Activated naive CD8-positive, alpha-beta T cell treated with anti-CD3 and anti-CD28 coated beads, Interleukin-2, amount 10 ng/mL, durations not matched to agents 7 days and 5 days (primary cell): ENCODE data around the gene VPS26A. TPM values are rescaled to one million over a fixed set of nuclear protein-coding genes. Genes with fewer than 3 reads are reported as not detected.

Experiments
- ATAC-seq: fragments of 150-1000 bp; cut with Tn5 transposase; one replicate; pipeline ENCODE4 v1.10.0; 2021; ENCODE audit warnings: low read depth, moderate library complexity
- POLR2A ChIA-PET: fragments of 350-600 bp; sonication (Branson Sonifier 250); formaldehyde crosslinking; loops from one replicate; lab custom pipeline; 2021; ENCODE audit warnings: antibody characterized with exemption; lab: Charles Lee
- DNase-seq: peaks from one replicate; pipeline ENCODE4 v3.0.0; 2021
- H3K27ac Mint-ChIP-seq: one replicate; pipeline ENCODE4 v1.8.0; 2022; ENCODE audit warnings: mild to moderate bottlenecking, mixed read lengths
- H3K27me3 Mint-ChIP-seq: one replicate; pipeline ENCODE4 v1.8.0; 2022; ENCODE audit warnings: mild to moderate bottlenecking, moderate library complexity, mixed read lengths
- H3K36me3 Mint-ChIP-seq: one replicate; pipeline ENCODE4 v1.8.0; 2021; ENCODE audit warnings: mild to moderate bottlenecking, mixed read lengths
- H3K4me1 Mint-ChIP-seq: one replicate; pipeline ENCODE4 v1.8.0; 2021; ENCODE audit warnings: mixed read lengths
- H3K4me3 Mint-ChIP-seq: one replicate; pipeline ENCODE4 v1.8.0; 2022; ENCODE audit warnings: mild to moderate bottlenecking, moderate library complexity, mixed read lengths
- H3K9me3 Mint-ChIP-seq: one replicate; pipeline ENCODE4 v1.8.0; 2021; ENCODE audit warnings: mixed read lengths
- total RNA-seq, 2 experiments: library from RNA; stranded (reverse); gene quantifications; one replicate each; pipeline ENCODE4 v1.2.3, GENCODE V29; 2021

The VPS26A gene
- total RNA-seq, 2 experiments from 2014 or later: 46.7 to 49.7 TPM

- Mint-ChIP-seq H3K36me3 (peaks cover 12% of the 10 kb centered on the region), H3K9me3 (no peaks in the 10 kb centered on the region), H3K4me3 (peak overlapping the region; percentile 86), H3K27me3 (no peaks in the 10 kb centered on the region), H3K27ac (peak overlapping the region; percentile 93), H3K4me1 (peaks cover 56% of the 10 kb centered on the region)
- POLR2A ChIA-PET: interaction anchor here (0.8 to 1.5 kb wide), 3 partner anchors 34 to 134 kb away, joined by 3 to 7 read pairs (median 3); no protein-coding TSS in a partner anchor
- DNase-seq: no peak
- no peak for ATAC-seq
Observed at GRCh38 chr10:69091143-69091651, 32.8 kb upstream of the VPS26A start.

DNA sequence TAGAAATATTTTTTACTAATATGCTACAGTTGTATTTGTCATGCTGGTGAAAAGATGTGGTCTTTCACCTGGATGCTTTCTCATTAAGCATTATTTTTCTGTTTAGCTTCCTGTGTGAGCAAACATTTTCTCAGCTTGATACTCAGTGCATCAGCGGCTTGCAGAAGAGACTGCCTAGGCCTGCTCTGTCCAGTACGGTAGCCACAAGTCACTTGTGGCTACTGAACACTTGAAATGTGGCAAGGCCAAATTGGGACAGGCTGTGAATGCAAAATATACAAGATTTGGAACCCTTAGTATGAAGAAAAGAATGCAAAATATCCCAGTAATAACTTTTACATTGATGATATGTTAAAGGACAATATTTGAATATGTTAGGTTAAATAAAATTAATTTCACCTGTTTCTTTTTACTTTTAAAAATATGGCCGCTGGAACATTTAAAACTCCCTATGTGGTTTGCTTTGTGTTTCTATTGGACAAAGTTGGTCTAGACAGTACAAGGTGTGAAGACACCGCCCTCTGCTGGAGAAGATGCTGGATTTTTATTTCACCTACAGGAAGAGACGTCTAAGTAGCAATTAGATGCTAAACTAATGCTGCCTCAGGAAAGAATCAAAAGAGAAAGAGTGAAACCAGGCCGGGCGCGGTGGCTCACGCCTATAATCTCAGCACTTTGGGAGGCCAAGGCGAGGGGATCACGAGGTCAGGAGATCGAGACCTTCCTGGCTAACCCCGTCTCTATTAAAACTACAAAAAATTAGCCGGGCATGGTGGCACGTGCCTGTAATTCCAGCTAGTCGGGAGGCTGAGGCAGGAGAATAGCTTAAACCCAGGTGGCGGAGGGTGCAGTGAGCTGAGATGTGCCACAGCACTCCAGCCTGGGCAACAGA lies 30.8 kb upstream of the VPS26A start:
- peak overlapping the region; percentile 71 for H3K27ac Mint-ChIP-seq
- no peaks in the 10 kb centered on the region for H3K27me3 Mint-ChIP-seq
- DNase-seq (peak; percentile 55), ATAC-seq (peak; percentile 40)
- H3K36me3 Mint-ChIP-seq: peaks cover 17% of the 10 kb centered on the region
- H3K4me3 Mint-ChIP-seq: peak overlapping the region; percentile 26
- peaks cover 50% of the 10 kb centered on the region for H3K4me1 Mint-ChIP-seq
- POLR2A ChIA-PET: interaction anchor here (0.7 to 1.4 kb wide), 5 partner anchors 8 to 138 kb away, joined by 3 to 4 read pairs (median 3); partner anchors contain the start of gene DDX21
- H3K9me3 Mint-ChIP-seq: no peaks in the 10 kb centered on the region

- no peak overlapping the region for H3K27ac Mint-ChIP-seq
- H3K4me3 Mint-ChIP-seq: no peak overlapping the region
- peaks cover 16% of the 10 kb centered on the region for H3K36me3 Mint-ChIP-seq
- H3K4me1 Mint-ChIP-seq: peaks cover 51% of the 10 kb centered on the region
- H3K27me3 Mint-ChIP-seq: no peaks in the 10 kb centered on the region
- no peaks in the 10 kb centered on the region for H3K9me3 Mint-ChIP-seq
- DNase-seq: no peak
- ATAC-seq: no peak
- POLR2A ChIA-PET: no interaction called here
Observed at GRCh38 chr10:69093933-69094332, 30.0 kb upstream of the VPS26A start.

- POLR2A ChIA-PET: no interaction called here
- H3K4me1 Mint-ChIP-seq: peaks cover 36% of the 10 kb centered on the region
- H3K9me3 Mint-ChIP-seq: no peaks in the 10 kb centered on the region
- H3K27ac Mint-ChIP-seq: no peak overlapping the region
- H3K4me3 Mint-ChIP-seq: no peak overlapping the region
- peaks cover 15% of the 10 kb centered on the region for H3K36me3 Mint-ChIP-seq
- no peak for DNase-seq
- no peak for ATAC-seq
- H3K27me3 Mint-ChIP-seq: no peaks in the 10 kb centered on the region
Observed at GRCh38 chr10:69096045-69096444, 27.9 kb upstream of the VPS26A start.

DNA sequence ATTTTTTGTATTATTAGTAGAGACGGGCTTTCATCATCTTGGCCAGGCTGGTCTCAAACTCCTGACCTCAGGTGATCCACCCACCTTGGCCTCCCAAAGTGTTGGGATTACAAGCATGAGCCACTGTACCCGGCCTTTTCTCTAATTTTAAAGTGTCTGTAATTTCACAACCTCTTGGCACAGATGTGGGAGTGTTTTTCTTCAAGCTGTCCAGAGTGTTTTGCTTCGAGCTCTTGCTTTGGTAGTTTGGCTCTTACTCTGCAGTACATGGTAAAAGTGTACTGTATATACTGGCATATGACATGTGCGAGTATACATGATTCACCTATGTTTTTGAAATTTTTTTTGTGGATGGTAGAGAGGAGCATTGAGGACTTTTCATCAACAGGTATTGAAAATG lies 26.2 kb upstream of the VPS26A start:
- Mint-ChIP-seq H3K4me3 (no peak overlapping the region), H3K4me1 (peaks cover 40% of the 10 kb centered on the region), H3K27me3 (no peaks in the 10 kb centered on the region), H3K27ac (no peak overlapping the region), H3K9me3 (no peaks in the 10 kb centered on the region), H3K36me3 (peaks cover 22% of the 10 kb centered on the region)
- POLR2A ChIA-PET: no interaction called here
- ATAC-seq: no peak
- no peak for DNase-seq

DNA sequence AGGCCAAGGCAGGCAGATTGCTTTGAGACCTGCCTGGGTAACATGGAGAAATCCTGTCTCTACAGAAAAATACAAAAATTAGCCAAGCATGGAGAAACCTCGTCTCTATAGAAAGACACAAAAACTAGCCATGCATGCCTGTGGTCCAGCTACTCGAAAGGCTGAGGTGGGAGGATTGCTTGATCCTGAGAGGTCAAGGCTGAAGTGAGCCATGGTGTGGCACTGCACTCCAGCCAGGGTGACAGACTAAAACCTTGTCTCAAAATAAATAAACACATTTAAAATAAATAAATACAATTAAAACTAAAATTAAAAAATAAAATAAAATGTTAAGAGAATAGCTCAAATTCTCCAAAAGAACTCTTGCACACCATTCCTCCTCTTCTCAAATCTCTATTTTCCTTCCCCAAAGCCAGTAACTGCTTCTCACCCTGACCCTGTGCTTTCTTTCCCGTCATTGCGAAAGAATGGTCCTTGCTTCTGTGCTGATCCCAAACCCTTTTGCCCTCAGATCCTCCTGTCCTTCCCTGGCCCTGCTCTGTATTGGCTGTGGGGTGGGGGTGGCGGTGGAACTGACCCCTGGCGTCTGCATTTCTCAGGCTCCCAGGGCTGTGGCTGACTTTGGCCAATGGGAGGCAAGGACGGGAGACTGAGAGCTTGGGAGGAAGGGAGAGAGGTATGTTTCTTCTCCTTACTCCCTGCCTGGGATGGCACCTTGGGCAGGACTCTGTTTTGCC lies 23.7 kb upstream of the VPS26A start:
- DNase-seq (no peak), ATAC-seq (no peak)
- Mint-ChIP-seq H3K4me3 (no peak overlapping the region), H3K4me1 (peaks cover 28% of the 10 kb centered on the region), H3K27me3 (no peaks in the 10 kb centered on the region), H3K9me3 (no peaks in the 10 kb centered on the region), H3K27ac (peak overlapping the region; percentile 55), H3K36me3 (peaks cover 31% of the 10 kb centered on the region)
- POLR2A ChIA-PET: interaction anchor here (1.3 kb wide), 1 partner anchor 8 kb away, joined by 4 read pairs; no protein-coding TSS in a partner anchor

DNA sequence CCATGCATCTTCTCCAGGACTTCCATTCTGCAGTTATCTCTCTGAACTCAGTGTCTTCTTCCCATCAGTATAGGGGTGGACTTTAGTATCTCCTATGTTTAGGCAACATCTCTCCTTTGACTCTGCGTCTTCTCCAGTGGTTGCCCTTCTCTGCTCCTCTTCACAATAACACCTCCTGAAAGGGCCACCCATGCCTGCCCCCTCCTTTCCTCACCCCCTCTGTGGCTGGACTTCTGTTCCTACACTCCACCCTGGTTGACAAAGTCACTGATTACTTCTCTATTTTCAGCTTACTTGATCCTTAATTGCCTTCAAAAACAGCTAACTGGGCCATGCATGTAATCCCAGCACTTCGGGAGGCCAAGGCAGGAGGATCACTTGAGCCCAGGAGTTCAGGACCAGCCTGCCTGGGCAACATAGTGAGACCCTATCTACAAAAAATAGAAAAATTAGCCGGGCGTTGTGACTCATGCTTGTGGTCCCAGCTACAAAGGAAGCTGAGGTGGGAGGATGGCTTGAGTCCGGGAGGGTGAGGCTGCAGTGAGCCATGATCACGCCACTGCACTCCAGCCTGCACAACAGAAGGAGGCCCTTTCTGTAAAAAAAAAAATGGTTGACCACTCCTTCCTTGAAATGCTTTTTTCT lies 22.4 kb upstream of the VPS26A start:
- DNase-seq (no peak), ATAC-seq (peak; percentile 49)
- Mint-ChIP-seq H3K9me3 (no peaks in the 10 kb centered on the region), H3K4me1 (peaks cover 22% of the 10 kb centered on the region), H3K27me3 (no peaks in the 10 kb centered on the region), H3K36me3 (peaks cover 31% of the 10 kb centered on the region), H3K27ac (peak overlapping the region; percentile 80), H3K4me3 (peak overlapping the region; percentile 35)
- POLR2A ChIA-PET: interaction anchor here (1.3 kb wide), 1 partner anchor 9 kb away, joined by 4 read pairs; no protein-coding TSS in a partner anchor

GRCh38 chr10:69102440-69102839 lies 21.5 kb upstream of the VPS26A start:
- Mint-ChIP-seq H3K9me3 (no peaks in the 10 kb centered on the region), H3K27me3 (no peaks in the 10 kb centered on the region), H3K4me3 (peak overlapping the region; percentile 35), H3K4me1 (peaks cover 22% of the 10 kb centered on the region), H3K27ac (peak overlapping the region; percentile 69), H3K36me3 (peaks cover 31% of the 10 kb centered on the region)
- ATAC-seq: no peak
- no peak for DNase-seq
- POLR2A ChIA-PET: interaction anchor here (0.9 kb wide), 1 partner anchor 9 kb away, joined by 3 read pairs; no protein-coding TSS in a partner anchor

GRCh38 chr10:69103784-69104183 lies 20.2 kb upstream of the VPS26A start:
- no peaks in the 10 kb centered on the region for H3K9me3 Mint-ChIP-seq
- H3K4me3 Mint-ChIP-seq: no peak overlapping the region
- ATAC-seq: no peak
- peaks cover 25% of the 10 kb centered on the region for H3K36me3 Mint-ChIP-seq
- H3K27me3 Mint-ChIP-seq: no peaks in the 10 kb centered on the region
- H3K27ac Mint-ChIP-seq: no peak overlapping the region
- POLR2A ChIA-PET: no interaction called here
- H3K4me1 Mint-ChIP-seq: peaks cover 18% of the 10 kb centered on the region
- no peak for DNase-seq

DNA sequence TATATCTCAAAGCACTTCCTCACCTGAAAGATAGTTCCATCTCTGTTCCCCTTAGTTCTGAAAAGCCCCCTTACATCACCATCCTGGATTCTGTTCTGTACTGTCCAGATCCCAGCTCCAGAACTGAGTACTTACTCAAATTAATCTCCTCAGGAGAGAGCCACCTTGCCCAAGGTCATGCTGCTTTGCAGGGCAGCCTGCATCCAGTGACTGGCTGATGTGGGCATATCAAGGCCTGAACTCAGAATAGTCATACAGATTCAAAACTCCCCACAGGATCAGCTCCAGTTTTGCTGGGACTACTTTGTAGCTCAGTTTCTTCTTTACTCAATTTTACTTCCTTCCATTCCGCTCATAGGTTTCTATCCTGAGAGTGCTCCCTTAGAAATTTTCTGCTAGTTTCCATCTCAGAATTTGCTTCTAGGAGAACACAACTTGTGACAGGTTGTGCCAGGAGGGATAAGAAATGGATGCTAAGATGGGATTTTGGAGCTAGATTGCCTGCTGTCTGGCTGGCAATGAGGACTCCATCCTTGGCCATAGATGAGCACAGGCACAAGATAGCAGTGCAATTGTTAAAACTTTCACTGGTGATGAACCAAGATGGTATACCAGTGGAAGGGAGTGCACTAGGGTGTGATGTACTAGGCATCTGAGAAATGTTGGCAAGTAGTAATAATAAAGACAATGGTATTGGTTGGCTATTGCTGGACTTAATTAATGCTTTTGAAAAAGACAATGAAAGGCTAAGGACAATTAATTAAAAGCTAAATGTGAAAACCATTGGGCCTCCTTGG lies 18.8 kb upstream of the VPS26A start:
- H3K27ac Mint-ChIP-seq: peak overlapping the region; percentile 13
- no peak overlapping the region for H3K4me3 Mint-ChIP-seq
- POLR2A ChIA-PET: interaction anchor here (1.0 kb wide), 1 partner anchor 9 kb away, joined by 3 read pairs; no protein-coding TSS in a partner anchor
- H3K9me3 Mint-ChIP-seq: no peaks in the 10 kb centered on the region
- H3K4me1 Mint-ChIP-seq: peaks cover 18% of the 10 kb centered on the region
- H3K36me3 Mint-ChIP-seq: peaks cover 25% of the 10 kb centered on the region
- H3K27me3 Mint-ChIP-seq: no peaks in the 10 kb centered on the region
- ATAC-seq (no peak), DNase-seq (no peak)

GRCh38 chr10:69107176-69107490 lies 16.8 kb upstream of the VPS26A start:
- DNase-seq: no peak
- no peak overlapping the region for H3K4me3 Mint-ChIP-seq
- peaks cover 7% of the 10 kb centered on the region for H3K4me1 Mint-ChIP-seq
- H3K27me3 Mint-ChIP-seq: peaks cover 6% of the 10 kb centered on the region
- no peaks in the 10 kb centered on the region for H3K9me3 Mint-ChIP-seq
- POLR2A ChIA-PET: no interaction called here
- peaks cover 17% of the 10 kb centered on the region for H3K36me3 Mint-ChIP-seq
- ATAC-seq: no peak
- no peak overlapping the region for H3K27ac Mint-ChIP-seq

DNA sequence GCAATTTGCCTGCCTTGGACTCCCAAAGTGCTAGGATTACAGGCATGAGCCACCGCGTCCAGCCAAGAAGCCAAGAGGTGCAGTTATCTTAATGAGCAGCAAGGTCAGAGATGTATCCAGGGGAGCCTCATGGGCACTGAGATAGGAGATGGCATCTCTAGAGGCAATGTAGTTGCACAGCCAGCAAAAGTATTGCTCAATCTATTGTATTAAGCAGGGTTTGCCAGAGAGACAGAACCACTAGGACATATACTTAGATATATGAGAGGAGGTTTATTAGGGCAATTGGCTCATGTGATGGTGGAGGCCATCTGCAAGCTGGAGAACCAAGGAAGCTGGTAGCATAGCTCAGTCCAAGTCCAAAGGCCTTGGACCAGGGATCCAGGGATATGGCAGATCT lies 16.3 kb upstream of the VPS26A start:
- POLR2A ChIA-PET: no interaction called here
- DNase-seq (no peak), ATAC-seq (no peak)
- H3K36me3 Mint-ChIP-seq: peaks cover 14% of the 10 kb centered on the region
- H3K4me1 Mint-ChIP-seq: peaks cover 2% of the 10 kb centered on the region
- H3K4me3 Mint-ChIP-seq: no peak overlapping the region
- peaks cover 6% of the 10 kb centered on the region for H3K27me3 Mint-ChIP-seq
- H3K27ac Mint-ChIP-seq: no peak overlapping the region
- H3K9me3 Mint-ChIP-seq: no peaks in the 10 kb centered on the region
